Esophagus squamous epithelium (tissue), 5 donors: Measurements from ENCODE around the gene GLRX5. TPM values are rescaled to one million over a fixed set of nuclear protein-coding genes. Genes with fewer than 3 reads are reported as not detected.
A peak's percentile ranks its signal among the peaks of the same experiment; 100 is the strongest.

Source experiments
- DNase-seq: peaks from one replicate; lab custom pipeline; 2025; lab: John Stamatoyannopoulos, UW
- H3K27ac ChIP-seq, 4 donors: fragments of 200-600 bp; sonication (generic); one replicate each; pipeline ENCODE4 v1.5.1; 2016 to 2019; ENCODE audit warnings: mild to moderate bottlenecking in 1 of 4
- H3K27me3 ChIP-seq, 4 donors: fragments of 200-600 bp; sonication (generic); 1 replicate in 3 of 4; 2 replicates in 1 of 4; pipeline versions ENCODE4 v1.5.1 to v1.6.0; 2017 to 2021; ENCODE audit warnings: antibody characterized with exemption in 1 of 4
- H3K36me3 ChIP-seq, 3 donors: fragments of 200-600 bp; sonication (generic); one replicate each; pipeline ENCODE4 v1.5.1; 2016 to 2019
- H3K4me1 ChIP-seq, 3 donors: fragments of 200-600 bp; sonication (generic); one replicate each; pipeline ENCODE4 v1.5.1; 2017 to 2019
- H3K4me3 ChIP-seq, 4 donors: fragments of 200-600 bp; sonication (generic); 1 replicate in 3 of 4; 2 replicates in 1 of 4; pipeline ENCODE4 v1.5.1; 2016 to 2019; ENCODE audit warnings: mild to moderate bottlenecking in 2 of 4, moderate library complexity in 1 of 4
- H3K9me3 ChIP-seq, 3 donors: fragments of 200-600 bp; sonication (generic); one replicate each; pipeline ENCODE4 v1.5.1; 2016 to 2019
- CTCF ChIP-seq, 6 experiments: fragments of 450-650 bp in 4 of 6; fragments of 200-600 bp in 2 of 6; sonication (generic) in 2 of 6; IDR thresholded peaks; one replicate each; pipeline ENCODE4 v1.5.1; 2016 to 2019; ENCODE audit warnings: antibody characterized with exemption in 6 of 6, mild to moderate bottlenecking in 4 of 6, moderate library complexity in 4 of 6
- POLR2A ChIP-seq, 4 donors: fragments of 450-650 bp; IDR thresholded peaks; one replicate each; pipeline ENCODE4 v1.6.1; 2017; ENCODE audit warnings: antibody characterized with exemption in 4 of 4, mild to moderate bottlenecking in 4 of 4, moderate library complexity in 3 of 4
- WGBS, 2 donors: methylation state at CpG; one replicate each; pipeline ENCODE4 v1.1.5; 2018; 5-methylcytosine and 5-hydroxymethylcytosine counted together
- intact Hi-C: fragments of 100-400 bp; cut with DNase I; formaldehyde crosslinking; loops from one replicate; pipeline ENCODE4 v1.15.0; 2022
- total RNA-seq, 4 donors: library from RNA; depleted of rRNA; stranded (reverse); fragments of >200 nt; gene quantifications; one replicate each; pipeline ENCODE4 v1.1.0, GENCODE V29; 2016
- donor health status: DM: yes; HTN: yes; CAD: no.

GLRX5 gene
- total RNA-seq, 4 donors from 2014 or later, result 14.4 to 40.1 (median 32.6) TPM

- Histone ChIP-seq H3K4me1 (peaks cover 21 to 91% (median 51%) of the 10 kb centered on the region in 3 donors), H3K4me3 (no peak overlapping the region), H3K36me3 (no peaks in the 10 kb centered on the region), H3K27ac (peak overlapping the region in 1 of 4 donors; percentile 39), H3K9me3 (no peaks in the 10 kb centered on the region), H3K27me3 (peaks cover 0 to 8% (median 0%) of the 10 kb centered on the region in 4 donors)
- no peak for DNase-seq
- WGBS, 2 donors, result 68 to 85% methylated on average over 6 to 7 of the region's 8 CpGs
- intact Hi-C loops, result no loop called here
- no peak for TF ChIP-seq POLR2A (IDR thresholded peaks at IDR 0.05)
- no peak for TF ChIP-seq CTCF (IDR thresholded peaks at IDR 0.05)
Measured at GRCh38 chr14:95503365-95504134, 31.3 kb upstream of the GLRX5 start.

DNA sequence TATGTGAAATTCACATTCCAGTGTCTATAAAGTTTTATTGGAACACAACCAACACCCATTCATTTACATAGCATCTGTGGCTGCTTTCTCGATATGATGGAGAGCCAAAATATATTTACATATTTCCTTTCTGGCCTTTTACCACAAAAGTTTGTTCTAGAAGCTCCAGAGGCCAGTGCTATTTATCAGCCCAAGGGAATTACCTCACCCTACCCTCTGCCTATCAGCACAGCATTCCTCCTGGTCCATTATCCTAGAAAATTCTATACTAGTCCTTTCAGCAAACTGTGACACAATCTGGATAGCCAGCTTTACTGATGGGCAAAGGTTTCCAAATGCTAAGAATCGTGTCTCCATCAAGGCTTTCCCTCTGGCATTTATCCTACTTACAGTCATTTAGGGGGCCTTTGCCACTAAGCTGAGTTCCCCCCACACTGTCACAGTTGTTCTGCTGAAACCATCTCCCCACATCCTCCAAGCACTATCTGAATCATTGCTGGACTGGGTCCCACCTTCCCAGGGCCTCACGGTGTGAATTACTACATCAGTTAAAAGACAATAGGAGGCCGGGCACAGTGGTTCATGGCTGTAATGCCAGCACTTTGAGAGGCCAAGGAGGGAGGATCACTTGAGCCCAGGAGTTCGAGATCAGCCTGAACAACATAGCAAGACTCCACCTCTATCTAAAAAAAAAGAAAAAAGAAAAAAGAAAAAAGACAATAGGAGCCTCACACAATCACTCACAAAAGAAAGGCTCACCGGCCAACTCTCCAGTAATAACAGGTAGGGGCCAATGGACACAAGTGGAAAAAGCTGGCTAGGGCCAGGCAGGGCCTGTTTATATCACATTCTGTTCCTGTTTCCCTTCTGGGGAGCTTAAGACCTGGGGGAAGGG is 30.5 kb upstream of the GLRX5 start:
- H3K4me1 ChIP-seq, result peaks cover 21 to 91% (median 43%) of the 10 kb centered on the region in 3 donors
- H3K36me3 ChIP-seq, result no peaks in the 10 kb centered on the region
- intact Hi-C loops, result no loop called here
- peak overlapping the region in 3 of 4 donors; percentile 38 to 58 (median 52) for H3K27ac ChIP-seq
- TF ChIP-seq CTCF (IDR thresholded peaks at IDR 0.05) (no peak), POLR2A (IDR thresholded peaks at IDR 0.05) (no peak)
- H3K27me3 ChIP-seq, result peaks cover 0 to 16% (median 0%) of the 10 kb centered on the region in 4 donors
- DNase-seq, result no peak
- 54 to 56% methylated on average over 5 to 6 of the region's 6 CpGs for WGBS, 2 donors
- H3K4me3 ChIP-seq, result no peak overlapping the region
- no peaks in the 10 kb centered on the region for H3K9me3 ChIP-seq

DNA sequence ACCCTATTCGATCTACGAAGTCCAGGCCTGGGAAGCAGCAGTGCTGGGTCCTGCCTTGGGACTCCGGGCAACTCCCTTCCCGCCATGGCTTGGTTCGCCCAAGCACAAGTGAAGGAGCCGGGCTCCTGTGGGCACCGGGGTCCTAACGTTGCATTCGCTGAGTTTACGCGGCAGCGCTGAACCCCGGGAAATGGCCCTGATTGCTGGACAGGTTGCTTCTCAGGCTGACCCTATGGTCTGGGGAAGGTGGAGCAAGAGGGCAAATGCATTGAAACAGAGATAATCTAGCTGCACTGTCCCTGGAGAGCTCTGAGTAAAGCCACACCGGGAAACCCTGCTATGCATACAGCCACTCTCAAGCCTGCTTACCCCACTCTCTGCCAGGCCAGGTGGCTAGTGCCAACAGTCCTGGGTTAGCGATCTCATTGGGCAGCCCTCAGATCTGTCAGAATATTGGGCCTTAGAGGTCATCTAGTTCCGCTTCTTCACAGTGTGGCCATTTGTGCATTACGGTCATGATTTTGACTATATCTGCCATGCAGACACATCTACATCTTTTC is 29.7 kb upstream of the GLRX5 start:
- Histone ChIP-seq H3K27ac (peak overlapping the region in 3 of 4 donors; percentile 38 to 58 (median 52)), H3K4me1 (peaks cover 21 to 89% (median 46%) of the 10 kb centered on the region in 3 donors), H3K4me3 (no peak overlapping the region), H3K36me3 (no peaks in the 10 kb centered on the region), H3K27me3 (peaks cover 0 to 18% (median 0%) of the 10 kb centered on the region in 4 donors), H3K9me3 (no peaks in the 10 kb centered on the region)
- intact Hi-C loops, result no loop called here
- TF ChIP-seq POLR2A (IDR thresholded peaks at IDR 0.05), result no peak
- no peak for TF ChIP-seq CTCF (IDR thresholded peaks at IDR 0.05)
- DNase-seq, result no peak
- 70 to 94% methylated on average over 7 to 17 of the region's 17 CpGs for WGBS, 2 donors

DNA sequence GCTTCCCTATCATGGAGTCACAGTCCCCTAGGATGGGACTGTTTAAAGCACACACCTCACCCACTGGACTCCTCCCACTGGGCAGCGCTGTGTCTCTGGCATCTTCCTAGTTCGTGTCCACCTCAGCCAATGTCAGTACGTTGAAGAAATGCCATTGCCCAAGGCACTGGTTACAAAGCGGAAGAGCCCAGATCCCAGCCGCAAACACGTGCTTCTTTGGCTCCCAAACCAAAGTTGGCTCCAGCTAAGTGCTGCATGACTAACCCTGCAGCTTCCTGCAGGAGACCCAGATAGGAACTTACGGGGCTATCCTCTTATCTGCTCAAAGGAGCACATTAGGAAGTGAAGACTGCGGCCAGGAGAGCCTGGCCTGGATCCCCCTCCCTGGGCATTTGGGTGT is 27.7 kb upstream of the GLRX5 start:
- TF ChIP-seq POLR2A (IDR thresholded peaks at IDR 0.05) (no peak), CTCF (IDR thresholded peaks at IDR 0.05) (no peak)
- no peaks in the 10 kb centered on the region for H3K36me3 ChIP-seq
- no peak overlapping the region for H3K4me3 ChIP-seq
- no peaks in the 10 kb centered on the region for H3K9me3 ChIP-seq
- intact Hi-C loops, result no loop called here
- peak overlapping the region; percentile 12 to 83 (median 60) for H3K27ac ChIP-seq
- H3K4me1 ChIP-seq, result peaks cover 21 to 87% (median 45%) of the 10 kb centered on the region in 3 donors
- WGBS, 2 donors, result 22 to 33% methylated on average over 4 to 8 of the region's 8 CpGs
- H3K27me3 ChIP-seq, result peaks cover 0 to 18% (median 0%) of the 10 kb centered on the region in 4 donors
- DNase-seq, result no peak
